ENCODE measurements around the gene GALE. TPM values are rescaled to one million over a fixed set of nuclear protein-coding genes. Genes with fewer than 3 reads are reported as not detected.

The GALE gene
- total and polyA plus RNA-seq, 2 of the 13 experiments (the other 11 are each of a cell fraction or from before 2014, with no cell fraction given), result 85.2 to 88.4 TPM

DNA sequence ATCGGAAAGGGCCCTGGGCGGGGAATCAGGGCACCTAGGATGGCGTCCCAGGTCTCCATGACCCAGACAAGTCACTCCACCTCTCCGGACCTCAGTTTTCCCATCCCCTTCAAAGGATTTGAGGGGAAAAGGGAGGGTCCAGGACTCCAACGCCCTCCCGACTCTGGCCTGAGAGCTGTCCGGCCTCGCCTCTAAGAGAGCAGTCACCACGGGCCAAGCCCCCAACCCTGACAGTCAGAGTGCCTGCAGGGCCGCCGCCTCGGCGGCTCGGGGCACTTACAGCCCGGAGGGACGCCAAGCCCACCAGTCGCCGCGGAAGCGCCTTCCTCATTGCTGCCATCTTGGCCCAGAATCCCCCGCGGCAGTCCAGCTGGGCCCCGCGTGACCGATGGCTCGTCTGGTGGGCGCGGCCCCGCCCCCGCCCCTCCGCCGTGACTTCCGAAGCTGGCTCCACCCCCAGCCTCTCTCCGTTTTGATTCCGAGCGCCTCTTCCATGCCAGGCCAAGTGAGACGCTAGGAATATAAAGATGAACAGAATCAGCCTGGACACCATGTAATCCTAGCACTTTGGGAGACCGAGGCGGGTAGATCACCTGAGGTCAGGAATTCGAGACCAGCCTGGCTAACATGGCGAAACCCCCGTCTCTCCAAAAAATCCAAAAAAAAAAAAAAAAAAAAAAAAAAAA, 24.7 kb upstream of the GALE start, which contains the start of gene HMGCL (continued):
- TF ChIP-seq, protein P1, sequence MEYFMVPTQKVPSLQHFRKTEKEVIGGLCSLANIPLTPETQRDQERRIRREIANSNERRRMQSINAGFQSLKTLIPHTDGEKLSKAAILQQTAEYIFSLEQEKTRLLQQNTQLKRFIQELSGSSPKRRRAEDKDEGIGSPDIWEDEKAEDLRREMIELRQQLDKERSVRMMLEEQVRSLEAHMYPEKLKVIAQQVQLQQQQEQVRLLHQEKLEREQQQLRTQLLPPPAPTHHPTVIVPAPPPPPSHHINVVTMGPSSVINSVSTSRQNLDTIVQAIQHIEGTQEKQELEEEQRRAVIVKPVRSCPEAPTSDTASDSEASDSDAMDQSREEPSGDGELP (IDR thresholded peaks at IDR 0.05; ENCODE audit: borderline replicate concordance, low read depth), result peak; percentile 99
- TF ChIP-seq IKZF5 (CRISPR knock-in tag; IDR thresholded peaks at IDR 0.05), result peak; percentile 52; the same call in 1 of the 2 replicates
- TF ChIP-seq SKI (IDR thresholded peaks at IDR 0.05; ENCODE audit: partially characterized antibody), result peak; percentile 18
- TF ChIP-seq ZNF776 (CRISPR knock-in tag; IDR thresholded peaks at IDR 0.05), result 0 out of 2 replicates have a peak, but pooled peaks have one; percentile 41
- TF ChIP-seq ZBTB7B (CRISPR knock-in tag; IDR thresholded peaks at IDR 0.05), result peak; percentile 82; the same call in 1 of the 2 replicates
- TF ChIP-seq ZBTB20 (CRISPR knock-in tag; IDR thresholded peaks at IDR 0.05; ENCODE audit: borderline replicate concordance, low read depth), result 0 out of 2 replicates have a peak, but pooled peaks have one; percentile 84
- peak; percentile 84 for TF ChIP-seq ELF1 (CRISPR knock-in tag; IDR thresholded peaks at IDR 0.05)
- peak; percentile 46; the same call in 1 of the 2 replicates for TF ChIP-seq ZNF567 (CRISPR knock-in tag; IDR thresholded peaks at IDR 0.05; ENCODE audit: borderline replicate concordance)
- peak; percentile 70 for TF ChIP-seq MED8 (CRISPR knock-in tag; IDR thresholded peaks at IDR 0.05; ENCODE audit: insufficient replicate concordance)
- no peak for TF ChIP-seq ATF7 (IDR thresholded peaks at IDR 0.05)
- TF ChIP-seq ATF7 (CRISPR knock-in tag; IDR thresholded peaks at IDR 0.05), result peak; percentile 39; the same call in 1 of the 2 replicates
- TF ChIP-seq, protein P2, sequence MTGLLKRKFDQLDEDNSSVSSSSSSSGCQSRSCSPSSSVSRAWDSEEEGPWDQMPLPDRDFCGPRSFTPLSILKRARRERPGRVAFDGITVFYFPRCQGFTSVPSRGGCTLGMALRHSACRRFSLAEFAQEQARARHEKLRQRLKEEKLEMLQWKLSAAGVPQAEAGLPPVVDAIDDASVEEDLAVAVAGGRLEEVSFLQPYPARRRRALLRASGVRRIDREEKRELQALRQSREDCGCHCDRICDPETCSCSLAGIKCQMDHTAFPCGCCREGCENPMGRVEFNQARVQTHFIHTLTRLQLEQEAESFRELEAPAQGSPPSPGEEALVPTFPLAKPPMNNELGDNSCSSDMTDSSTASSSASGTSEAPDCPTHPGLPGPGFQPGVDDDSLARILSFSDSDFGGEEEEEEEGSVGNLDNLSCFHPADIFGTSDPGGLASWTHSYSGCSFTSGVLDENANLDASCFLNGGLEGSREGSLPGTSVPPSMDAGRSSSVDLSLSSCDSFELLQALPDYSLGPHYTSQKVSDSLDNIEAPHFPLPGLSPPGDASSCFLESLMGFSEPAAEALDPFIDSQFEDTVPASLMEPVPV (CRISPR knock-in tag; IDR thresholded peaks at IDR 0.05), result 0 out of 2 replicates have a peak, but pooled peaks have one; percentile 21
- TF ChIP-seq TBX2 (CRISPR knock-in tag; IDR thresholded peaks at IDR 0.05; ENCODE audit: borderline replicate concordance), result peak; percentile 84
- TF ChIP-seq MIER3 (CRISPR knock-in tag; IDR thresholded peaks at IDR 0.05; ENCODE audit: borderline replicate concordance), result peak; percentile 55
- TF ChIP-seq KLF11 (CRISPR knock-in tag; IDR thresholded peaks at IDR 0.05), result peak; percentile 67; the same call in 1 of the 2 replicates
- no peak for TF ChIP-seq ZNF296 (CRISPR knock-in tag; conservative IDR thresholded peaks at IDR 0.05)
- TF ChIP-seq, protein P3, sequence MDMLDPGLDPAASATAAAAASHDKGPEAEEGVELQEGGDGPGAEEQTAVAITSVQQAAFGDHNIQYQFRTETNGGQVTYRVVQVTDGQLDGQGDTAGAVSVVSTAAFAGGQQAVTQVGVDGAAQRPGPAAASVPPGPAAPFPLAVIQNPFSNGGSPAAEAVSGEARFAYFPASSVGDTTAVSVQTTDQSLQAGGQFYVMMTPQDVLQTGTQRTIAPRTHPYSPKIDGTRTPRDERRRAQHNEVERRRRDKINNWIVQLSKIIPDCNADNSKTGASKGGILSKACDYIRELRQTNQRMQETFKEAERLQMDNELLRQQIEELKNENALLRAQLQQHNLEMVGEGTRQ (IDR thresholded peaks at IDR 0.05; ENCODE audit: low read depth, low read length), result peak; percentile 66
- TF ChIP-seq, protein P3 (CRISPR knock-in tag; IDR thresholded peaks at IDR 0.05; ENCODE audit: borderline replicate concordance), result peak; percentile 91; the same call in 1 of the 2 replicates
- no peak for TF ChIP-seq EZH2 (conservative IDR thresholded peaks at IDR 0.05; ENCODE audit: low read depth, low read length)
- 0 out of 2 replicates have a peak, but pooled peaks have one; percentile 60 for TF ChIP-seq ARHGAP35 (CRISPR knock-in tag; IDR thresholded peaks at IDR 0.05; ENCODE audit: borderline replicate concordance)
- TF ChIP-seq NRL (CRISPR knock-in tag; IDR thresholded peaks at IDR 0.05; ENCODE audit: borderline replicate concordance), result peak; percentile 85; the same call in 1 of the 2 replicates
- TF ChIP-seq ZNF790 (CRISPR knock-in tag; IDR thresholded peaks at IDR 0.05; ENCODE audit: borderline replicate concordance), result no peak
